ENCODE results near the gene LRRN2.

LRRN2 gene

GRCh38 chr1:204584699-204585372 lies 100.7 kb downstream of the LRRN2 start:
- H3K27me3 ChIP-seq (ENCODE audit: control insufficient read depth, insufficient read depth, low read length) = no peaks in the 10 kb centered on the region
- H3K9me3 ChIP-seq (ENCODE audit: control insufficient read depth, low read length) = no peaks in the 10 kb centered on the region
- H3K9ac ChIP-seq = no peak overlapping the region
- H3K79me2 ChIP-seq = no peaks in the 10 kb centered on the region
- no peak for TF ChIP-seq CTCF (IDR thresholded peaks at IDR 0.05)
- H3K4me2 ChIP-seq (ENCODE audit: low read length) = no peak overlapping the region
- H3K36me3 ChIP-seq (ENCODE audit: control insufficient read depth, insufficient read depth, low read length) = no peaks in the 10 kb centered on the region
- H2AFZ ChIP-seq = no peak overlapping the region
- H3K4me3 ChIP-seq (ENCODE audit: low read depth, low read length) = no peak overlapping the region
- H3K4me1 ChIP-seq = no peaks in the 10 kb centered on the region
- H3K27ac ChIP-seq = no peak overlapping the region

- no peak overlapping the region for H3K4me2 ChIP-seq (ENCODE audit: low read length)
- no peak for TF ChIP-seq CTCF (IDR thresholded peaks at IDR 0.05)
- H3K27me3 ChIP-seq (ENCODE audit: control insufficient read depth, insufficient read depth, low read length) = no peaks in the 10 kb centered on the region
- H3K9ac ChIP-seq = no peak overlapping the region
- H3K9me3 ChIP-seq (ENCODE audit: control insufficient read depth, low read length) = no peaks in the 10 kb centered on the region
- no peak overlapping the region for H2AFZ ChIP-seq
- H3K79me2 ChIP-seq = no peaks in the 10 kb centered on the region
- no peaks in the 10 kb centered on the region for H3K36me3 ChIP-seq (ENCODE audit: control insufficient read depth, insufficient read depth, low read length)
- H3K4me1 ChIP-seq = no peaks in the 10 kb centered on the region
- no peak overlapping the region for H3K27ac ChIP-seq
- H3K4me3 ChIP-seq (ENCODE audit: low read depth, low read length) = no peak overlapping the region
These were observed 101.5 kb downstream of the LRRN2 start for GRCh38 chr1:204583909-204584632.

- H3K9ac ChIP-seq = no peak overlapping the region
- no peak overlapping the region for H3K4me2 ChIP-seq (ENCODE audit: low read length)
- H3K27me3 ChIP-seq (ENCODE audit: control insufficient read depth, insufficient read depth, low read length) = no peaks in the 10 kb centered on the region
- H3K27ac ChIP-seq = no peak overlapping the region
- no peak for TF ChIP-seq CTCF (IDR thresholded peaks at IDR 0.05)
- H3K4me1 ChIP-seq = no peaks in the 10 kb centered on the region
- no peak overlapping the region for H2AFZ ChIP-seq
- no peaks in the 10 kb centered on the region for H3K79me2 ChIP-seq
- no peaks in the 10 kb centered on the region for H3K36me3 ChIP-seq (ENCODE audit: control insufficient read depth, insufficient read depth, low read length)
- H3K9me3 ChIP-seq (ENCODE audit: control insufficient read depth, low read length) = no peaks in the 10 kb centered on the region
- H3K4me3 ChIP-seq (ENCODE audit: low read depth, low read length) = no peak overlapping the region
These were observed 103.8 kb downstream of the LRRN2 start for GRCh38 chr1:204581759-204582158.

GRCh38 chr1:204580862-204581261 lies 104.7 kb downstream of the LRRN2 start:
- Histone ChIP-seq H2AFZ (no peak overlapping the region), H3K27ac (no peak overlapping the region), H3K27me3 (ENCODE audit: control insufficient read depth, insufficient read depth, low read length) (no peaks in the 10 kb centered on the region), H3K4me2 (ENCODE audit: low read length) (no peak overlapping the region), H3K4me1 (no peaks in the 10 kb centered on the region), H3K36me3 (ENCODE audit: control insufficient read depth, insufficient read depth, low read length) (no peaks in the 10 kb centered on the region), H3K4me3 (ENCODE audit: low read depth, low read length) (no peak overlapping the region), H3K79me2 (no peaks in the 10 kb centered on the region), H3K9ac (no peak overlapping the region), H3K9me3 (ENCODE audit: control insufficient read depth, low read length) (no peaks in the 10 kb centered on the region)
- TF ChIP-seq CTCF (IDR thresholded peaks at IDR 0.05) = no peak
